ENCODE measurements around the gene PRKAR1B.

The PRKAR1B gene

DNA sequence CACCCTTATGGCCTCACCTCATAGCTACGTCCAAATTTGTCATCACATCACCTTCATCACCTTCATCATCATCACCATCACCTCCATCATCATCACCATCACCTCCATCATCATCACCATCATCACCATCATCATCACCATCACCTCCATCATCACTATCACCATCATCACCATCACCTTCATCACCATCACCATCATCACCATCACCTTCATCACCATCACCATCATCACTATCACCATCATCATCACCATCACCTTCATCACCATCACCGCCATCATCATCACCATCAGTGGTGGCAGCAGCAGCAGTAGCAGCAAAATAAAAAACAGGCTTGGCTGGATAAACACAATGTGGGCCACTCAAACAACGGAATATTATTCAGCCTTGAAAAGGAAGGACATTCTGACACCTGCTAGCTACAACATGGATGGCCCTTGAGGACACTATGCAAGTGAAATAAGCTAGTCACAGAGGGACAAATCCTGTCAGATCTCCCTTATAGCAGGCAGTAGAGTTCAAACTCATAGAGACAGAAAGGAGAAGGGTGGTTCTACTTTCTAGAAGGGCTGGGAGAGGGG lies 159.7 kb downstream of the PRKAR1B start:
- Histone ChIP-seq H3K4me1 (ENCODE audit: control insufficient read depth, insufficient read depth, low read length) (no peaks in the 10 kb centered on the region), H3K27ac (ENCODE audit: extremely low read depth, low read depth, low read length) (no peak overlapping the region), H3K9me3 (ENCODE audit: control insufficient read depth, insufficient read depth, low read depth, low read length) (no peaks in the 10 kb centered on the region), H3K4me3 (ENCODE audit: low read depth, low read length) (no peak overlapping the region), H3K36me3 (ENCODE audit: control insufficient read depth in 2 of 2, insufficient read depth in 1 of 2, low read length in 2 of 2) (no peaks in the 10 kb centered on the region)
- POLR2A ChIA-PET, result no interaction called here
- CTCF ChIA-PET, result no interaction called here
- no peak for TF ChIP-seq SP7 (tag by site-specific recombination; IDR thresholded peaks at IDR 0.05)
- TF ChIP-seq, protein P1, sequence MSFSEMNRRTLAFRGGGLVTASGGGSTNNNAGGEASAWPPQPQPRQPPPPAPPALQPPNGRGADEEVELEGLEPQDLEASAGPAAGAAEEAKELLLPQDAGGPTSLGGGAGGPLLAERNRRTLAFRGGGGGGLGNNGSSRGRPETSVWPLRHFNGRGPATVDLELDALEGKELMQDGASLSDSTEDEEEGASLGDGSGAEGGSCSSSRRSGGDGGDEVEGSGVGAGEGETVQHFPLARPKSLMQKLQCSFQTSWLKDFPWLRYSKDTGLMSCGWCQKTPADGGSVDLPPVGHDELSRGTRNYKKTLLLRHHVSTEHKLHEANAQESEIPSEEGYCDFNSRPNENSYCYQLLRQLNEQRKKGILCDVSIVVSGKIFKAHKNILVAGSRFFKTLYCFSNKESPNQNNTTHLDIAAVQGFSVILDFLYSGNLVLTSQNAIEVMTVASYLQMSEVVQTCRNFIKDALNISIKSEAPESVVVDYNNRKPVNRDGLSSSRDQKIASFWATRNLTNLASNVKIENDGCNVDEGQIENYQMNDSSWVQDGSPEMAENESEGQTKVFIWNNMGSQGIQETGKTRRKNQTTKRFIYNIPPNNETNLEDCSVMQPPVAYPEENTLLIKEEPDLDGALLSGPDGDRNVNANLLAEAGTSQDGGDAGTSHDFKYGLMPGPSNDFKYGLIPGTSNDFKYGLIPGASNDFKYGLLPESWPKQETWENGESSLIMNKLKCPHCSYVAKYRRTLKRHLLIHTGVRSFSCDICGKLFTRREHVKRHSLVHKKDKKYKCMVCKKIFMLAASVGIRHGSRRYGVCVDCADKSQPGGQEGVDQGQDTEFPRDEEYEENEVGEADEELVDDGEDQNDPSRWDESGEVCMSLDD (tag by site-specific recombination; IDR thresholded peaks at IDR 0.05), result no peak
- no peak for TF ChIP-seq ZNF792 (tag by site-specific recombination; IDR thresholded peaks at IDR 0.05)
- peak; percentile 84 for TF ChIP-seq ZNF146 (tag by site-specific recombination; IDR thresholded peaks at IDR 0.05)
- no peak for TF ChIP-seq PRDM2 (tag by site-specific recombination; IDR thresholded peaks at IDR 0.05; ENCODE audit: borderline replicate concordance)
- TF ChIP-seq, protein P2, sequence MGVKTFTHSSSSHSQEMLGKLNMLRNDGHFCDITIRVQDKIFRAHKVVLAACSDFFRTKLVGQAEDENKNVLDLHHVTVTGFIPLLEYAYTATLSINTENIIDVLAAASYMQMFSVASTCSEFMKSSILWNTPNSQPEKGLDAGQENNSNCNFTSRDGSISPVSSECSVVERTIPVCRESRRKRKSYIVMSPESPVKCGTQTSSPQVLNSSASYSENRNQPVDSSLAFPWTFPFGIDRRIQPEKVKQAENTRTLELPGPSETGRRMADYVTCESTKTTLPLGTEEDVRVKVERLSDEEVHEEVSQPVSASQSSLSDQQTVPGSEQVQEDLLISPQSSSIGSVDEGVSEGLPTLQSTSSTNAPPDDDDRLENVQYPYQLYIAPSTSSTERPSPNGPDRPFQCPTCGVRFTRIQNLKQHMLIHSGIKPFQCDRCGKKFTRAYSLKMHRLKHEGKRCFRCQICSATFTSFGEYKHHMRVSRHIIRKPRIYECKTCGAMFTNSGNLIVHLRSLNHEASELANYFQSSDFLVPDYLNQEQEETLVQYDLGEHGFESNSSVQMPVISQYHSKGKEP (tag by site-specific recombination; IDR thresholded peaks at IDR 0.05), result no peak
- no peak for TF ChIP-seq ZNF155 (tag by site-specific recombination; IDR thresholded peaks at IDR 0.05)
- no peak for TF ChIP-seq ZNF785 (tag by site-specific recombination; IDR thresholded peaks at IDR 0.05)
- no peak for TF ChIP-seq ZBTB48 (tag by site-specific recombination; IDR thresholded peaks at IDR 0.05)
- TF ChIP-seq ZNF561 (tag by site-specific recombination; IDR thresholded peaks at IDR 0.05; ENCODE audit: borderline replicate concordance), result no peak
- TF ChIP-seq PRDM4 (tag by site-specific recombination; IDR thresholded peaks at IDR 0.05), result no peak
- TF ChIP-seq ZNF510 (tag by site-specific recombination; IDR thresholded peaks at IDR 0.05; ENCODE audit: insufficient replicate concordance), result no peak
- TF ChIP-seq, protein P3, sequence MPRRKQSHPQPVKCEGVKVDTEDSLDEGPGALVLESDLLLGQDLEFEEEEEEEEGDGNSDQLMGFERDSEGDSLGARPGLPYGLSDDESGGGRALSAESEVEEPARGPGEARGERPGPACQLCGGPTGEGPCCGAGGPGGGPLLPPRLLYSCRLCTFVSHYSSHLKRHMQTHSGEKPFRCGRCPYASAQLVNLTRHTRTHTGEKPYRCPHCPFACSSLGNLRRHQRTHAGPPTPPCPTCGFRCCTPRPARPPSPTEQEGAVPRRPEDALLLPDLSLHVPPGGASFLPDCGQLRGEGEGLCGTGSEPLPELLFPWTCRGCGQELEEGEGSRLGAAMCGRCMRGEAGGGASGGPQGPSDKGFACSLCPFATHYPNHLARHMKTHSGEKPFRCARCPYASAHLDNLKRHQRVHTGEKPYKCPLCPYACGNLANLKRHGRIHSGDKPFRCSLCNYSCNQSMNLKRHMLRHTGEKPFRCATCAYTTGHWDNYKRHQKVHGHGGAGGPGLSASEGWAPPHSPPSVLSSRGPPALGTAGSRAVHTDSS (tag by site-specific recombination; IDR thresholded peaks at IDR 0.05), result peak; percentile 98
- TF ChIP-seq ZFP41 (tag by site-specific recombination; IDR thresholded peaks at IDR 0.05; ENCODE audit: borderline replicate concordance), result no peak
- TF ChIP-seq ELK4 (IDR thresholded peaks at IDR 0.05; ENCODE audit: borderline replicate concordance, low read depth, low read length), result no peak
- TF ChIP-seq ZNF335 (tag by site-specific recombination; conservative IDR thresholded peaks at IDR 0.05), result no peak
